Rectal smooth muscle tissue (tissue), 1 donor: Measurements from ENCODE around the gene PLCL1.

Source experiments
- H3K27ac ChIP-seq: one replicate; pipeline ENCODE4 v1.7.0; 2013; ENCODE audit warnings: low read depth, low read length, inconsistent platforms
- H3K27me3 ChIP-seq: one replicate; pipeline ENCODE4 v1.7.0; 2013; ENCODE audit warnings: low read length; ENCODE audit not compliant: control insufficient read depth, insufficient read depth
- H3K36me3 ChIP-seq: one replicate; pipeline ENCODE4 v1.7.0; 2013; ENCODE audit warnings: low read length; ENCODE audit not compliant: control insufficient read depth, insufficient read depth
- H3K4me1 ChIP-seq: one replicate; pipeline ENCODE4 v1.7.0; 2013; ENCODE audit warnings: low read length; ENCODE audit not compliant: control insufficient read depth, insufficient read depth
- H3K4me3 ChIP-seq: one replicate; pipeline ENCODE4 v1.7.0; 2013; ENCODE audit warnings: low read length
- H3K9ac ChIP-seq: one replicate; pipeline ENCODE4 v1.7.0; 2013; ENCODE audit warnings: low read length

PLCL1 gene

GRCh38 chr2:198080879-198081765 is 276.7 kb downstream of the PLCL1 start:
- H3K4me3 ChIP-seq = no peak overlapping the region
- H3K27ac ChIP-seq = no peak overlapping the region
- H3K4me1 ChIP-seq = no peaks in the 10 kb centered on the region
- H3K27me3 ChIP-seq = no peaks in the 10 kb centered on the region
- H3K9ac ChIP-seq = no peak overlapping the region
- no peaks in the 10 kb centered on the region for H3K36me3 ChIP-seq

DNA sequence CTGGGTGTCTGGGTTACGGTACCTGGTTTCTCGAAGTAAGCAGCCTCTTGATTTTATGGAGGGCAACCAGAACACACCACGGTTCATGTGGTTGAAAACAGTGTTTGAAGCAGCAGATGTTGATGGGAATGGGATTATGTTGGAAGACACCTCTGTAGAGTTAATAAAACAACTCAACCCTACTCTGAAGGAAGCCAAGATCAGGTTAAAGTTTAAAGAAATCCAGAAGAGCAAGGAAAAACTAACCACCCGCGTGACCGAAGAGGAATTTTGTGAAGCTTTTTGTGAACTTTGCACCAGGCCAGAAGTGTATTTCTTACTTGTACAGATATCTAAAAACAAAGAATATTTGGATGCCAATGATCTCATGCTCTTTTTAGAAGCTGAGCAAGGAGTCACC is 279.8 kb downstream of the PLCL1 start:
- Histone ChIP-seq H3K4me3 (no peak overlapping the region), H3K27ac (no peak overlapping the region), H3K9ac (no peak overlapping the region), H3K36me3 (no peaks in the 10 kb centered on the region), H3K27me3 (no peaks in the 10 kb centered on the region), H3K4me1 (no peaks in the 10 kb centered on the region)

GRCh38 chr2:198096002-198096401 is 291.6 kb downstream of the PLCL1 start:
- no peaks in the 10 kb centered on the region for H3K27me3 ChIP-seq
- no peaks in the 10 kb centered on the region for H3K36me3 ChIP-seq
- no peak overlapping the region for H3K4me3 ChIP-seq
- H3K27ac ChIP-seq = no peak overlapping the region
- H3K4me1 ChIP-seq = no peaks in the 10 kb centered on the region
- no peak overlapping the region for H3K9ac ChIP-seq

DNA sequence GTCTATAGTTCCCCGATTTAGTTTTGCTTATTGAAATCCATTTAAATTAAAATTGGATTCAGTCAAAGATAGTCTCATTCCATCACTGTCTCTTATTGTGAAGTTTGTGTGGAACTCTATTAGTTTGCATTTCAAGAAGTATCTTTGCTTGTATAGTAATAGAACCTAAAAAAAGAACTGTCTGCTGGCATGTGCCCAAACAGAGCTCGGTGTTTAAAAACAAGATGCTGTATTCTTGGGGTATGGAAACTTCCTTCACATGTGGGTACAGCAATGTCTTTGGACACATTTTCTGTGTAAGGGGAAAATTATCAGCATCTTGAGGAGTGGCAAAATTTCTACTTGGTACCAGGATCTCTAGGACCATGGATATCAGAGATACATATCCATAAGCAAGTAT is 292.6 kb downstream of the PLCL1 start:
- H3K36me3 ChIP-seq = no peaks in the 10 kb centered on the region
- no peak overlapping the region for H3K4me3 ChIP-seq
- H3K27me3 ChIP-seq = no peaks in the 10 kb centered on the region
- no peak overlapping the region for H3K27ac ChIP-seq
- H3K4me1 ChIP-seq = no peaks in the 10 kb centered on the region
- H3K9ac ChIP-seq = no peak overlapping the region

- H3K4me1 ChIP-seq = no peaks in the 10 kb centered on the region
- H3K27ac ChIP-seq = no peak overlapping the region
- no peak overlapping the region for H3K4me3 ChIP-seq
- no peaks in the 10 kb centered on the region for H3K27me3 ChIP-seq
- no peak overlapping the region for H3K9ac ChIP-seq
- no peaks in the 10 kb centered on the region for H3K36me3 ChIP-seq
Measured at GRCh38 chr2:198097630-198098029, 293.2 kb downstream of the PLCL1 start.

- Histone ChIP-seq H3K27me3 (no peaks in the 10 kb centered on the region), H3K9ac (no peak overlapping the region), H3K4me1 (no peaks in the 10 kb centered on the region), H3K27ac (no peak overlapping the region), H3K36me3 (no peaks in the 10 kb centered on the region), H3K4me3 (no peak overlapping the region)
Measured at GRCh38 chr2:198098386-198098785, 294.0 kb downstream of the PLCL1 start.

- H3K27ac ChIP-seq = no peak overlapping the region
- no peaks in the 10 kb centered on the region for H3K4me1 ChIP-seq
- H3K4me3 ChIP-seq = no peak overlapping the region
- no peaks in the 10 kb centered on the region for H3K27me3 ChIP-seq
- H3K9ac ChIP-seq = no peak overlapping the region
- no peaks in the 10 kb centered on the region for H3K36me3 ChIP-seq
Measured at GRCh38 chr2:198098918-198099317, 294.5 kb downstream of the PLCL1 start.

DNA sequence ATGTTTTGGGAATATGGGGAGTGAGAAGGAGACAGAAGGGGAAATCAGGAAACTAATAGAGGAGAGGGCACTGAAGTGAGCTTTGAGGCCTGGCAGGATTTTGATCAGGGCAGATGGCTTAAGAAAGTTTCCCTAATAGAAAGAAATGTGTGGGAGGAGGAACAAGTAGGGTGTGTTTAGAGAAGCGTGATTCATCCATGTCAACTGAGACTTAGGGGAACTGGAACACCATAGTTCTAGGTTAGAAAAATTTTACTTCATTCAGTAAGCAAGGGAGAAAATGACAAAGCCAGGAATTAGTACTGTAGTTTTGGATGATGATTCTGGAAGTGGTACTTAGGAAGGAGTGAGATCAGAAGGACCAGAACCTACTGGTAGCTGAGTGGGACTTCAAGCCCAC is 296.0 kb downstream of the PLCL1 start:
- Histone ChIP-seq H3K27ac (no peak overlapping the region), H3K27me3 (no peaks in the 10 kb centered on the region), H3K4me1 (no peaks in the 10 kb centered on the region), H3K9ac (no peak overlapping the region), H3K4me3 (no peak overlapping the region), H3K36me3 (no peaks in the 10 kb centered on the region)

GRCh38 chr2:198101688-198102087 is 297.3 kb downstream of the PLCL1 start:
- Histone ChIP-seq H3K27me3 (no peaks in the 10 kb centered on the region), H3K9ac (no peak overlapping the region), H3K4me3 (no peak overlapping the region), H3K36me3 (no peaks in the 10 kb centered on the region), H3K27ac (no peak overlapping the region), H3K4me1 (no peaks in the 10 kb centered on the region)

DNA sequence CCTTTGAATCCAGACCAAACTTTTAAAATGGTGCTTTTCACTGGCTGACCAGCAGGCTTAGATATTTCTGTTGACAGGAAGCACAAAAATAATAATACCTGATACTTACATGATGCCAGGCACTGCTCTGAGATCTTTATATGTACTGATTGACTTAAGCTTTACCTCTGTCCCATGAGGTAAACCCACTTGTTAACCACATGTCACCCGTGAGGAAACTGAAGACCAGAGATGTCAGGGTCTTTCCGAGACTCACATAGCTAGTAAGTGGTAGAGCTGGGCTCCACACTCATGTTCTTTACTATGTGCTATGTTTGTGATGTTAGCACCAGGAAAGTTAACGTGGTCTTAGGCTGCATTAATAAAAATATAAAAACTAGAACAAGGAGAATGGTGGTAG is 297.7 kb downstream of the PLCL1 start:
- Histone ChIP-seq H3K4me3 (no peak overlapping the region), H3K9ac (no peak overlapping the region), H3K27me3 (no peaks in the 10 kb centered on the region), H3K36me3 (no peaks in the 10 kb centered on the region), H3K4me1 (no peaks in the 10 kb centered on the region), H3K27ac (no peak overlapping the region)

DNA sequence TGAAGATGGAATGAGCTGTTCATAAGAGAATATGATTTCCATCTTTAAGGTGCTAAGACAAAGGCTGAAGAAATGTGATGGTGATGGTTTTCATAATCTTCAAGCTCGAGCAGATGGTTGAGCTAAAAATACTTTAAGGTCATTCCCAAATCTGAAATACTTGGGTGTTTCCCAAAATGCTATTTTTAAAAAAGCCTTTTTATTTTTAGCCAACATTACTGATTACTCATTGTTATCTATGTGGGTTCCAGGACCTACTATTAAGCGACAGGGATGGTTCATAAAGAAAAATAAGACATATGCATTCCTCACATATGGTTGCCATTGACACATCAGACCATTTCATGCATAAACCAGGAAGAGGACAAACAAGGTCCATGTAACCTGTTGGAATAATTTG is 298.5 kb downstream of the PLCL1 start:
- no peaks in the 10 kb centered on the region for H3K36me3 ChIP-seq
- no peak overlapping the region for H3K9ac ChIP-seq
- H3K4me1 ChIP-seq = no peaks in the 10 kb centered on the region
- H3K4me3 ChIP-seq = no peak overlapping the region
- H3K27me3 ChIP-seq = no peaks in the 10 kb centered on the region
- H3K27ac ChIP-seq = no peak overlapping the region

DNA sequence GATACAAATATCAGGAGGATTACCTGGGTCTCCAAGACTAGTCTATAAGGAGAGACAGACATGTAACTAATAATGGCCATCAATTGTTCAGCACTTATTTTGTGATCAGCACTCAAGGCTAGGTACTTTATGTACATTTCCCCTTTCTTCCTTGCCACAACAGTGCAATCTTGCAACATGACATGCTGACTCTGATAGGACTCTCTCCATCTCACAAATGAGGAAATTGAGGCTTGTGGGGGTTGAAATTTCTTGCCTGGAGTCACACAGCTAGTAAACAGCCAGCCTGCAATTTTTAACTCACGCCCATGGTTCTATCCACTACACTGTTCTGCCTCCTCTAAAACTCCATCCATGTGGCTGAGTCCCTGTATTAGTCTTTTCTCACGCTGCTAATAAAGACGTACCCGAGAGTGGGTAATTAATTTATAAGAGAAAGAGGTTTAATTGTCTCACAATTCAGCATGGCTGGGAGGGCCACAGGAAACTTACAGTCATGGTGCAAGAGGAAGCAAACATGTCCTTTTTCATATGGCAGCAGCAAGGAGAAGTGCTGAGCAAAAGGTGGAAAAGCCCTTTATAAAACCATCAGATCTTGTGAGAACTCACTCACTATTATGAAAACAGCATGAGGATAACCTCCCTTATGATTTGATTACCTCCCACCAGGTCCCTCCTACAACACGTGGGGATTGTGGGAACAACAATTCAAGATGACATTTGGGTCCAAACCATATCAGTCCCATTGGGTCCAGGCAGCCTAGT is 302.4 kb downstream of the PLCL1 start:
- Histone ChIP-seq H3K4me3 (no peak overlapping the region), H3K36me3 (no peaks in the 10 kb centered on the region), H3K9ac (no peak overlapping the region), H3K27ac (no peak overlapping the region), H3K27me3 (no peaks in the 10 kb centered on the region), H3K4me1 (no peaks in the 10 kb centered on the region)
